ENCODE results near the gene RNF2. TPM values are rescaled to one million over a fixed set of nuclear protein-coding genes. Genes with fewer than 3 reads are reported as not detected.

Gene RNF2
- total RNA-seq, 6 experiments from 2014 or later = 4.2 to 9.1 (median 5.3) TPM

DNA sequence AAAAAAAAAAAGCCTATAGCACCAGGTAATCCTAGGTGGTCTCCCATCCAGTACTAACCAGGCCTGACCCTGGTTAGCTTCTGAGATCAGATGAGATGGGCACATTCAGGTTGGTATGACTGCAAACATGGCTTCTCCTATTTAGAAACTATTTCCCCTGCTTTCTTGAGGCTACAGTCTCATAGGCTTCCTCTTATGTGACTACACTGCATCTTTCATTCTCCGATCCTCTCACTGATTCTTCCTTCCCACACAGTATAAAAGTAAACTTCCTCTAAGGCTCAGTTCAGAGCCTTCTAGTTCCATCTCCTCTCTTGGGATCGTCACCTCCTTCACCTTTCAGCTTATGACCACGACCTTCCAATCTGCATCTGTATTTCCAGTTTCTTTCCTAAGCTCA lies 30.4 kb upstream of the RNF2 start:
- H3K4me3 ChIP-seq = no peak overlapping the region
- no peaks in the 10 kb centered on the region for H3K9me3 ChIP-seq
- H3K36me3 ChIP-seq = no peaks in the 10 kb centered on the region
- no peak for ATAC-seq
- TF ChIP-seq, protein P1, sequence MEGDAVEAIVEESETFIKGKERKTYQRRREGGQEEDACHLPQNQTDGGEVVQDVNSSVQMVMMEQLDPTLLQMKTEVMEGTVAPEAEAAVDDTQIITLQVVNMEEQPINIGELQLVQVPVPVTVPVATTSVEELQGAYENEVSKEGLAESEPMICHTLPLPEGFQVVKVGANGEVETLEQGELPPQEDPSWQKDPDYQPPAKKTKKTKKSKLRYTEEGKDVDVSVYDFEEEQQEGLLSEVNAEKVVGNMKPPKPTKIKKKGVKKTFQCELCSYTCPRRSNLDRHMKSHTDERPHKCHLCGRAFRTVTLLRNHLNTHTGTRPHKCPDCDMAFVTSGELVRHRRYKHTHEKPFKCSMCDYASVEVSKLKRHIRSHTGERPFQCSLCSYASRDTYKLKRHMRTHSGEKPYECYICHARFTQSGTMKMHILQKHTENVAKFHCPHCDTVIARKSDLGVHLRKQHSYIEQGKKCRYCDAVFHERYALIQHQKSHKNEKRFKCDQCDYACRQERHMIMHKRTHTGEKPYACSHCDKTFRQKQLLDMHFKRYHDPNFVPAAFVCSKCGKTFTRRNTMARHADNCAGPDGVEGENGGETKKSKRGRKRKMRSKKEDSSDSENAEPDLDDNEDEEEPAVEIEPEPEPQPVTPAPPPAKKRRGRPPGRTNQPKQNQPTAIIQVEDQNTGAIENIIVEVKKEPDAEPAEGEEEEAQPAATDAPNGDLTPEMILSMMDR (IDR thresholded peaks at IDR 0.05) = no peak
- no peak for TF ChIP-seq POLR2A (IDR thresholded peaks at IDR 0.05)
- 65% methylated on average over 3 of the region's 3 CpGs for WGBS (ENCODE audit: insufficient coverage, low coverage, low lambda C conversion rate, missing lambda C conversion rate)
- no peaks in the 10 kb centered on the region for H3K27me3 ChIP-seq
- intact Hi-C loops (cut with DNase I) = no loop called here
- no peaks in the 10 kb centered on the region for H3K4me1 ChIP-seq
- DNase-seq = no peak
- H3K27ac ChIP-seq = no peak overlapping the region

DNA sequence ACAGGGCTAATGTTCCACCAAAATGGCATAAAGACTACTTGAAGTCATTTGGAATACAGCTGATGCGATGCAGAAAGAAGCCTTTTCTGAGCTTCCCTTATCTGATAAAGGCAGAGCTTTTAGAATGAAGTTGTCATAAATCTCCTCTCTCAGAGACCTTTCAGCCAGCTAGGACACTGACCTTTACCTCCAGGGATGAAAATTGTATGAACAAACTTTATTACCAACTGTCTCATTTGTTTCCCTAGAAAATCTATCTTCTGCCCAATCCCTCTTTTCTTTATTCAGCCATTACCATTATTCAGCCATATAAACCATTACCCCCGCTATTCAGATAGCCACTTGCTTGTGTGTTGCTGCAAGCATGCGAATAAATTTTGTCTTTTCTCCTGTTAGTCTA lies 29.7 kb upstream of the RNF2 start:
- H3K9me3 ChIP-seq = no peaks in the 10 kb centered on the region
- H3K27ac ChIP-seq = no peak overlapping the region
- no peak for ATAC-seq
- intact Hi-C loops (cut with DNase I) = no loop called here
- H3K4me3 ChIP-seq = no peak overlapping the region
- no peak for DNase-seq
- H3K36me3 ChIP-seq = no peaks in the 10 kb centered on the region
- H3K27me3 ChIP-seq = no peaks in the 10 kb centered on the region
- no peaks in the 10 kb centered on the region for H3K4me1 ChIP-seq
- 94% methylated on average over 3 of the region's 3 CpGs for WGBS (ENCODE audit: insufficient coverage, low coverage, low lambda C conversion rate, missing lambda C conversion rate)
- no peak for TF ChIP-seq POLR2A (IDR thresholded peaks at IDR 0.05)
- TF ChIP-seq, protein P1 (IDR thresholded peaks at IDR 0.05) = no peak

DNA sequence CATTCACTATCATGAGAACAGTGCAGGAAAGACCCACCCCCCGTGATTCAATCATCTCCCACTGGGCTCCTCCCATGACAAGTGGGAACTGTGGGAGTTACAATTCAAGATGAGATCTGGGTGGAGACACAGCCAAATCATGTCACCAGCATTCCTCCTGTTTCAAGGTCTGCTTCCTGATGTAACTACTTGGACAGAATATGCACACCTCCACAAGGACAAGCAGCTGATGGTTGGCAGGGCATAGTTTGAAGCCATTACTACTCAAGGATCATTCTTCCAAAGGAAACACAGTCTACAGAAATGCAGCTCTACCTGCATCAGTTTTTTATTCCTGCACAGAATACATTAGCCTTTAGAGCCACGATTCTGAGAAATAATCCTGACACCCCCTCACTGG lies 28.5 kb upstream of the RNF2 start:
- Histone ChIP-seq H3K9me3 (no peaks in the 10 kb centered on the region), H3K4me1 (no peaks in the 10 kb centered on the region), H3K4me3 (no peak overlapping the region), H3K27me3 (no peaks in the 10 kb centered on the region), H3K36me3 (no peaks in the 10 kb centered on the region), H3K27ac (no peak overlapping the region)
- TF ChIP-seq, protein P1 (IDR thresholded peaks at IDR 0.05) = no peak
- no peak for TF ChIP-seq POLR2A (IDR thresholded peaks at IDR 0.05)
- DNase-seq (no peak), ATAC-seq (no peak)
- WGBS (ENCODE audit: insufficient coverage, low coverage, low lambda C conversion rate, missing lambda C conversion rate) = 50% methylated on average over 1 of the region's 2 CpGs
- intact Hi-C loops (cut with DNase I) = no loop called here

DNA sequence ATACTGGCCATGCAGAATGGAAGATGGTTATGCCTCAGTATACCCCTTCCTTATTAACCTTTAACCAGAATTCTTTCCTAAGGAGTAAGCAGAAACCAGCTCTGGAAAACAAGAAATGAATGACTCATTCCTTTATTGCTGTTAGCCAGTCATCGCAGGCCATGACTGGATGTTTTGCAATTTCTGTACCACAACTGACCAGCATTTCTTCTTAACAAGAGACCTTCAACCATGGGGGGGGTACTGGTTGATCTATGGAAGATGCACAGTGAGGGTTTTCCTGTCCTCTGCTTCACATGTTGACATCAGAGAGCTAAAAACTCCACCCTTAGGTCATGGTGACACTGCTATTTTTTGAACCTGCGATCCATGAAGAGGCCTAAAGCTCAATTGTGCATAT lies 28.0 kb upstream of the RNF2 start:
- H3K36me3 ChIP-seq = no peaks in the 10 kb centered on the region
- no peak overlapping the region for H3K4me3 ChIP-seq
- H3K27ac ChIP-seq = no peak overlapping the region
- H3K27me3 ChIP-seq = no peaks in the 10 kb centered on the region
- no peak for TF ChIP-seq POLR2A (IDR thresholded peaks at IDR 0.05)
- TF ChIP-seq, protein P1 (IDR thresholded peaks at IDR 0.05) = no peak
- DNase-seq (no peak), ATAC-seq (peak in 1 of 4 donors; percentile 17)
- H3K9me3 ChIP-seq = no peaks in the 10 kb centered on the region
- 58% methylated on average over 2 of the region's 2 CpGs for WGBS (ENCODE audit: insufficient coverage, low coverage, low lambda C conversion rate, missing lambda C conversion rate)
- no peaks in the 10 kb centered on the region for H3K4me1 ChIP-seq
- intact Hi-C loops (cut with DNase I) = no loop called here

DNA sequence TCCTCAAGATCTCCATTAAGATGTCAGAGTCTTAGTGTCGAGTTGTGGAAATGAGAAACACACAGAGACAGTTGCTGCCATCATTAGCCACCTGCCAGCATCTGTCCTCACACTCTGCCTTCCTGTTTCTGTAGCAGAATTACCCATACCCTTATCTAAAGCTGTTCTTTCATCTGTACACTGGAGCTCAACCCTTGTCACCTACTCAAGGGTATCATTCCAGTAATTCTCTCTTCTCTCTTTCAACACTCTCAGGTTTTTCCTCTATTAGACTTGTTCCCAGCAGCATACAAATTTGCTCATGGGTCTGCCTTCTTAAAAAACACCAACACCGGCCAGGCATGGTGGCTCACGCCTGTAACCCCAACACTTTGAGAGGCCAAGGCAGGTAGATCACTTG lies 27.4 kb upstream of the RNF2 start:
- no peaks in the 10 kb centered on the region for H3K36me3 ChIP-seq
- H3K27me3 ChIP-seq = no peaks in the 10 kb centered on the region
- TF ChIP-seq, protein P1 (IDR thresholded peaks at IDR 0.05) = no peak
- no peaks in the 10 kb centered on the region for H3K4me1 ChIP-seq
- no peaks in the 10 kb centered on the region for H3K9me3 ChIP-seq
- H3K4me3 ChIP-seq = no peak overlapping the region
- 66% methylated on average over 3 of the region's 3 CpGs for WGBS (ENCODE audit: insufficient coverage, low coverage, low lambda C conversion rate, missing lambda C conversion rate)
- ATAC-seq = no peak
- DNase-seq = no peak
- intact Hi-C loops (cut with DNase I) = no loop called here
- no peak overlapping the region for H3K27ac ChIP-seq
